ENCODE measurements around the gene NINJ2.

The NINJ2 gene

GRCh38 chr12:659090-659683 is 4.1 kb downstream of the NINJ2 start:
- Histone ChIP-seq H3K4me3 (ENCODE audit: low read depth, low read length) (no peak overlapping the region), H3K79me2 (no peaks in the 10 kb centered on the region), H3K36me3 (ENCODE audit: control insufficient read depth, insufficient read depth, low read length) (no peaks in the 10 kb centered on the region), H3K4me2 (ENCODE audit: low read length) (no peak overlapping the region), H3K9ac (no peak overlapping the region), H3K27me3 (ENCODE audit: control insufficient read depth, insufficient read depth, low read length) (no peaks in the 10 kb centered on the region), H2AFZ (no peak overlapping the region), H3K27ac (no peak overlapping the region), H3K9me3 (ENCODE audit: control insufficient read depth, low read length) (no peaks in the 10 kb centered on the region), H3K4me1 (no peaks in the 10 kb centered on the region)
- no peak for TF ChIP-seq CTCF (IDR thresholded peaks at IDR 0.05)

- H3K4me3 ChIP-seq (ENCODE audit: low read depth, low read length): no peak overlapping the region
- no peak overlapping the region for H3K9ac ChIP-seq
- H2AFZ ChIP-seq: no peak overlapping the region
- H3K27ac ChIP-seq: no peak overlapping the region
- no peaks in the 10 kb centered on the region for H3K79me2 ChIP-seq
- H3K36me3 ChIP-seq (ENCODE audit: control insufficient read depth, insufficient read depth, low read length): no peaks in the 10 kb centered on the region
- H3K4me2 ChIP-seq (ENCODE audit: low read length): no peak overlapping the region
- H3K4me1 ChIP-seq: peaks cover 4% of the 10 kb centered on the region
- no peaks in the 10 kb centered on the region for H3K27me3 ChIP-seq (ENCODE audit: control insufficient read depth, insufficient read depth, low read length)
- TF ChIP-seq CTCF (IDR thresholded peaks at IDR 0.05): no peak
- no peaks in the 10 kb centered on the region for H3K9me3 ChIP-seq (ENCODE audit: control insufficient read depth, low read length)
Observed at GRCh38 chr12:650983-651382, 12.3 kb downstream of the NINJ2 start.

GRCh38 chr12:647385-648085 is 15.7 kb downstream of the NINJ2 start:
- no peak for TF ChIP-seq CTCF (IDR thresholded peaks at IDR 0.05)
- Histone ChIP-seq H3K9me3 (ENCODE audit: control insufficient read depth, low read length) (no peaks in the 10 kb centered on the region), H2AFZ (no peak overlapping the region), H3K36me3 (ENCODE audit: control insufficient read depth, insufficient read depth, low read length) (no peaks in the 10 kb centered on the region), H3K27me3 (ENCODE audit: control insufficient read depth, insufficient read depth, low read length) (no peaks in the 10 kb centered on the region), H3K4me1 (peaks cover 22% of the 10 kb centered on the region), H3K4me3 (ENCODE audit: low read depth, low read length) (no peak overlapping the region), H3K9ac (no peak overlapping the region), H3K79me2 (no peaks in the 10 kb centered on the region), H3K27ac (peak overlapping the region; percentile 13), H3K4me2 (ENCODE audit: low read length) (no peak overlapping the region)

- peak overlapping the region; percentile 43 for H3K27ac ChIP-seq
- H3K4me3 ChIP-seq (ENCODE audit: low read depth, low read length): no peak overlapping the region
- H3K4me2 ChIP-seq (ENCODE audit: low read length): no peak overlapping the region
- no peaks in the 10 kb centered on the region for H3K27me3 ChIP-seq (ENCODE audit: control insufficient read depth, insufficient read depth, low read length)
- TF ChIP-seq CTCF (IDR thresholded peaks at IDR 0.05): no peak
- H3K4me1 ChIP-seq: peaks cover 22% of the 10 kb centered on the region
- H3K9me3 ChIP-seq (ENCODE audit: control insufficient read depth, low read length): no peaks in the 10 kb centered on the region
- no peak overlapping the region for H3K9ac ChIP-seq
- no peaks in the 10 kb centered on the region for H3K79me2 ChIP-seq
- no peak overlapping the region for H2AFZ ChIP-seq
- H3K36me3 ChIP-seq (ENCODE audit: control insufficient read depth, insufficient read depth, low read length): no peaks in the 10 kb centered on the region
Observed at GRCh38 chr12:646442-647384, 16.5 kb downstream of the NINJ2 start.
